H4 (cell line): ENCODE measurements around the gene ESYT2. TPM values are rescaled to one million over a fixed set of nuclear protein-coding genes. Genes with fewer than 3 reads are reported as not detected.

Source experiments
- DNase-seq: peaks from one replicate; pipeline ENCODE4 v3.0.0-alpha.2; 2015; ENCODE audit warnings: low spot score
- total RNA-seq: library from RNA; depleted of rRNA; stranded (reverse); fragments of >200 nt; shearing (Covaris generic); gene quantifications from 2 replicates; pipeline ENCODE4 v1.2.3, GENCODE V29; 2014

The ESYT2 gene
- total RNA-seq, 1 experiment from 2014 or later = 26.9 TPM

- DNase-seq = no peak
Observed at GRCh38 chr7:158743219-158743618, 86.1 kb downstream of the ESYT2 start.

DNA sequence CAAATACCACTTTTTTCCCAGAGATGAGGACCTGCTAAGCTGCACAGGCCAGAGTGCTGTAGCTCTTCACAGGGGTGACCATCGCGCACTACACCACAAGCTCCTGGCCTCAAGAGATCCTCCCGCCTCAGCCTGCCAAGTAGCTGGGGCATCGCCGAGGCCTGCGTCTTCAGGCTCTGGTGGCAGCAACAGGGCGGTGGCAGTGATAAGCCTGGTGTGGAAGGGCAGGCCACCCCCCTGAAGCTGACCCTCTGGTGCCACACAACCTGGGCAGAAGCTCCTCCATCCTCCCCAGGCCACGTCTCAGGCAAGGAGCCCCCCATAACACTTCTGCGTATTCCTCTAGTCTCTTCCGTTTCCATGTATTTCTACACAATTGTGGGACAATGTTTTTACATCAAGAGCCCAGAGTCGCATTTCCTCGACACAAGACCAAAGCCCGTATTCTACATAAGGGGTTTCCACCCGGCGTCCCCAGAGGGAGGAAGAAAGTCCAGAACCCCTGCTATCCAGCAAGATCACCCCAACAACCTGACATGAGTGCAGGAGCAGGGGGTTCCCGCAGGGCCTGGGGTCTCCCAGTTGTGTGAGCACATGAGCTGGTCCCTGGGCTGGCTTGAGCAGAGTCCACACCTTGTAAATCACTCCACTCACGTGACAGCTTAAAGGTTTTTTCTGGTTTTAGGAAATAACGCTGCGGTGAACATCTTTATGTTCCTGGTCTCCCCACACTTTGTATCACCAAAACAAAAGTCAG lies 87.1 kb downstream of the ESYT2 start:
- DNase-seq = no peak

- no peak for DNase-seq
Observed at GRCh38 chr7:158741294-158741666, 88.0 kb downstream of the ESYT2 start.

- peak; percentile 82 for DNase-seq
Observed at GRCh38 chr7:158740657-158741293, 88.5 kb downstream of the ESYT2 start.

DNA sequence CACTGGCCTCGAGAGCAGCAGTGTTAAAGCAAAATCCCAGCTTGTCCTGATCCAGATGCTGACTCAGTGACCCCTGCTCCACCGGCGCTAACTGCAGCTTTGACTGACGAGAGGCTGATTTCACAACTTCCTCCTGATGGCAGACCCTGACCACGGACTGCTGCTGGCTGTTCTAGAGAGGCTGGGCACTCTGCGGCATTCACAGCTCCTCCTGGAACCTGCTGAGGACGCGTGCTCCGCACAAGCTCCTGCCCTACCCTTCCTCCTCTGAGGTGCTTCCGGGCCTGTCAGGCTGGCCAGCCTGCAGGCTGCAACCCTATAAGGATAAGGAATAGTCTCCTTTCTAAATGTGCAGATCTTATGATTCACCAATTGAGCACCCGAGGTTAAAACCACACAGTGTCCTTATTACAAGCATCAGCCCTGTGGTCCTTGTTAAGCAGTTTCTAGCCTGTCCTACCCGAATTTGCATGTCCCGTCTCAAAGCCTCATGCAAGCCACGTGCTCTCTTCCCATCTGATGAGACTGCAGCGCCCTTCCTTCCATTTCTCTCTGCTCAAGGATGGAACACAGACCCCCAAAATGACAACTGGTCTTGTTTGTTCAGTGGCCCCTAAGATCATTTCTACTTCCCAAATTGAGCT lies 89.2 kb downstream of the ESYT2 start:
- peak; percentile 83 for DNase-seq

- DNase-seq = no peak
Observed at GRCh38 chr7:158738841-158739240, 90.5 kb downstream of the ESYT2 start.

- no peak for DNase-seq
Observed at GRCh38 chr7:158737064-158737695, 92.1 kb downstream of the ESYT2 start.

DNA sequence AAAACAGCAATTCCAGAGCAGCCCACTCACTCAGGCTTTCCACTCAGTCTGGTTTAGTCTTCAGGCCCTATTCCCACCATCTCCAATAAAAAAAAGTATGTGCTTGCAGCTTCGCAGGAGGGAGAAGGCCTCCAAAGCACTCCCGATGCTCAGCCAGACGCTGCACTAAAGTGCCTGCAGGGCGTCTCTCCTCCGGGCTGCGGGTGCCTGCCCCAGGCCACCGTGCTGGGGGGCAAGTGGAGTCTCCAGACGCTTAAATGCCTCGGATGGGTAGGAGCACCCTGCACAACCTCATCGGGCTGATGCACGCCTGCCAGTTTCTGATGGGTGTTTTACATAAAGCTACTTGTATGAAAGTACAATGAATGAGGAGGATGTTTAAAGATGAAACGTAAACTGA lies 93.4 kb downstream of the ESYT2 start:
- DNase-seq = no peak

- peak; percentile 40 for DNase-seq
Observed at GRCh38 chr7:158734861-158735260, 94.4 kb downstream of the ESYT2 start.

- no peak for DNase-seq
Observed at GRCh38 chr7:158733775-158734494, 95.4 kb downstream of the ESYT2 start.

DNA sequence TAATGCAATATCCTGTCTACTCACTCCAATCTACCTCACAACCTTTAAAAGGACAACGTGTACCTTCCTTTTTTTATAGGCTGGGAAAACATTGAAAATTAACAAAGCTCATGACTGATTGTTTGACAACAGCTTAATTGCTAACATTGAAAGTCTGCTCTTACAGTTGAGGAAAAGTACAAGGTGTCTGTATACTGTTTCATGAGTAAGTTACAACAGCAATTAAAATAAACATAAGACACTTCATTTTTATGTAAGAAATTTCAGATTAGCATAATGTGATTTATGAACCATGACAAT lies 96.1 kb downstream of the ESYT2 start:
- DNase-seq = no peak

GRCh38 chr7:158732494-158733219 lies 96.7 kb downstream of the ESYT2 start:
- DNase-seq = no peak

DNA sequence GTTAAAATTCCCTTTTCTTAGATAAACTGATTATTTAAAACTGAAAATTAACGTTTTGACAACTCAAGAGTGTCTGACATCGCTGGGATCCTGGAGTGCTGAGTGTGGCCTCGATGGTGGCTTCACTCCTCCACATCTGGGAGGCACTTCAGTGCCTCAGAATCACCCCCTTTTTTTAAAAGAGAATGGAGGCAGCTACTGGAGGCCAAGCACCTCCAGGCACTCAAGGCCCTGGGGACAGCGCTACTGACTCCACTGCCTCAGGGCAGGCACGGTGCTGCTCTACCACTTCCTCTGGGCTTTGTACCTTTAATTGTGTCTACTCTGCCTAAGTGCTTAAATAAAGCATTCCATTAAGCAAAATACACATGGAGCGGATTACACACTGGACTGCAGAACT lies 97.5 kb downstream of the ESYT2 start:
- DNase-seq = no peak

GRCh38 chr7:158730383-158731346 lies 98.6 kb downstream of the ESYT2 start:
- no peak for DNase-seq

DNA sequence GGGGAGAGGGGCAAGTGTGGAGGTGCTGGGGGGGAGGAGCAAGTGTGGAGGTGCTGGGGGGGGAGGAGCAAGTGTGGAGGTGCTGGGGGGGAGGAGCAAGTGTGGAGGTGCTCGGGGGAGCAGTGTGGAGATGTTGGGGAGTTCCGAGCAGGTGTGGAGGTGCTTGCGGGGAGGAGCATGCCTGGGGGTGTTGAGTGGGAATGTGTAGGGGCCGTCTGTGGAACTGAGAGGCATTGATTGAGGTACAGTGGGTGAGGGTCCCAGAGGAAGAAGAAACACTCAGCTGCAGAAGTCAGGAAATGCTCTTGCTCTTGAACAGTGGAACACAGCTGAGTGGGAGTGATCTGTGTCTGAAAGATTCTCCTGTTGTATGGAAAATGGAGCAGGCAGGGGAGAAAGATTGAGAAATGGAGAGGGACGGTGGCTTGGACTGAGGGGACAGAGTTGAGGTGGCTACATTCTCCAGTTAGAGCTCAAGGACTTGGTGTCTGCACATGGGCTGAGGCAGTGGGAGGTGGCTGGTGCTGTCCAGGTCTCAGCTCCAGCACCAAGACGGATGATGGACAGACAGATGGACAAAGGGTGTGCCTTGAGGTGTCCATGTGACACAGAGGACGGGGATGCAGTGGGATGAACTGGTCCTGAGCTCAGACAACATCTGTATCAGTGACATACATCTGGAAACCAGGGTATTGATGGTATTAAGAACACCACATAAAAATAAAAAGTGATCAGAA lies 99.5 kb downstream of the ESYT2 start:
- DNase-seq = no peak

- no peak for DNase-seq
Observed at GRCh38 chr7:158728911-158729645, 100.2 kb downstream of the ESYT2 start.

DNA sequence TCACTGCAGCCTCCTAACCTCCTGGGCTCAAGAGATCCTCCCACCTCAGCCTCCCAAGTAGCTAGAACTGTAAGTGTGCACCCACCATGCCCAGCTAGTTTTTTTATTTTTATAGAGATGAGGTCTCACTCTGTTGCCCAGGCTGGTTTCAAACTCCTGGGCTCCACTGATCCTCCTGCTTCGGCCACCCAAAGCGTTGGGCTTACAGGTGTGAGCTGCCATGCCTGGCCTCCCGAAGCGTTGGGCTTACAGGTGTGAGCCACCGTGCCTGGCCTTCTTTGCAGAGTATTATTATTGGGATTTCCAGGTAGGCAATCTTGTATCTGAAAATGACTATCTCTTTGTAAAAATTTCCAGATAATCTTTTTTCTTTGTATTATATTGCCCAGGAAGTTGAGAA lies 101.6 kb downstream of the ESYT2 start:
- no peak for DNase-seq

DNA sequence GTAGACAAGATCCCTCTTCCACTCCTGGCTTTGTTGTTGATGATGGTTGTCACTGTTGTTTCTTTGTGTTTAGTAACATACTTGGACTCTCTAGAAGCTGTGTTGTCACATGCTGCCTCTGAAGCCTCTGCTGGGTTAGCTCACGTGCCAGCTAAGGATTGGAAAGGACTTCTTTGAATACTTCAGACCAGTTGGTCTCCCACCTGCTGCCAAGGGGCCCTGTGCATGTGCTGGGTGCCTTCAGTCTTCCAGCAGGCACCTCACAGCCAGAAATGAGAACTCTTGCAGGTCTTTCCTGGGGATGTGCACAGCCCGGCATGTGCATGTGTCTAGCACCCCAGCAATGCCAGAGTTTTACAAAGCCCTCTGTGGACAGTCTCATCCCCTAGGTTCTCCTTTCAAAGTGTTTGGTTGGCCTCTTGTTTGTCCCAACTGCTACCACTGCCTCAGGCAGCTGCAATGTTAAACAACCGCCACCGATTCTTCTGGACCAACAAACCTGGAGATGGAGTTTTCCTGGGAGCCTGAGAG lies 103.0 kb downstream of the ESYT2 start:
- no peak for DNase-seq

DNA sequence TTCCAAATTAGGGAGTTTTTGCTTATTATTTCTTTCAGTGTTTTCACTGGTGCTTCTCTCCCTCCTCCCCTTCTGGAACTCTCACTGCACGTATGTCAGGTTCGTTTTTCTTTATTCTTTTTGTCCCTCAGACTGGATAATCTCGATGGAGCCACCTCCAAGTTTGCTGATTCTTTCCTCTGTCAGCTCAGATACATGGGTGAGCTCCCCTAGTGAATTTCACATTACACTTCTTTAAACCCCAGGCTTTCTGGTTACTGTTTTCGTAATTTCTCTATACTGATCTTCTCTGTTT lies 103.9 kb downstream of the ESYT2 start:
- no peak for DNase-seq
